ENCODE results near the gene KBTBD12. TPM values are rescaled to one million over a fixed set of nuclear protein-coding genes. Genes with fewer than 3 reads are reported as not detected.

KBTBD12 gene
- total RNA-seq, 1 donor from 2014 or later: 0.08 TPM

GRCh38 chr3:127929818-127930413 is 14.9 kb downstream of the KBTBD12 start:
- TF ChIP-seq, protein P1, sequence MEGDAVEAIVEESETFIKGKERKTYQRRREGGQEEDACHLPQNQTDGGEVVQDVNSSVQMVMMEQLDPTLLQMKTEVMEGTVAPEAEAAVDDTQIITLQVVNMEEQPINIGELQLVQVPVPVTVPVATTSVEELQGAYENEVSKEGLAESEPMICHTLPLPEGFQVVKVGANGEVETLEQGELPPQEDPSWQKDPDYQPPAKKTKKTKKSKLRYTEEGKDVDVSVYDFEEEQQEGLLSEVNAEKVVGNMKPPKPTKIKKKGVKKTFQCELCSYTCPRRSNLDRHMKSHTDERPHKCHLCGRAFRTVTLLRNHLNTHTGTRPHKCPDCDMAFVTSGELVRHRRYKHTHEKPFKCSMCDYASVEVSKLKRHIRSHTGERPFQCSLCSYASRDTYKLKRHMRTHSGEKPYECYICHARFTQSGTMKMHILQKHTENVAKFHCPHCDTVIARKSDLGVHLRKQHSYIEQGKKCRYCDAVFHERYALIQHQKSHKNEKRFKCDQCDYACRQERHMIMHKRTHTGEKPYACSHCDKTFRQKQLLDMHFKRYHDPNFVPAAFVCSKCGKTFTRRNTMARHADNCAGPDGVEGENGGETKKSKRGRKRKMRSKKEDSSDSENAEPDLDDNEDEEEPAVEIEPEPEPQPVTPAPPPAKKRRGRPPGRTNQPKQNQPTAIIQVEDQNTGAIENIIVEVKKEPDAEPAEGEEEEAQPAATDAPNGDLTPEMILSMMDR (IDR thresholded peaks at IDR 0.05; ENCODE audit: insufficient read depth, low read length, poor library complexity, severe bottlenecking): no peak
- Histone ChIP-seq H3K4me3 (ENCODE audit: low read depth, low read length) (no peak overlapping the region), H3K27me3 (ENCODE audit: control insufficient read depth, insufficient read depth, low read length) (no peaks in the 10 kb centered on the region), H3K36me3 (ENCODE audit: control insufficient read depth, insufficient read depth, low read length) (no peaks in the 10 kb centered on the region)
- DNase-seq (ENCODE audit: low read depth): no peak

GRCh38 chr3:127933396-127933795 is 18.4 kb downstream of the KBTBD12 start:
- DNase-seq (ENCODE audit: low read depth): no peak

DNA sequence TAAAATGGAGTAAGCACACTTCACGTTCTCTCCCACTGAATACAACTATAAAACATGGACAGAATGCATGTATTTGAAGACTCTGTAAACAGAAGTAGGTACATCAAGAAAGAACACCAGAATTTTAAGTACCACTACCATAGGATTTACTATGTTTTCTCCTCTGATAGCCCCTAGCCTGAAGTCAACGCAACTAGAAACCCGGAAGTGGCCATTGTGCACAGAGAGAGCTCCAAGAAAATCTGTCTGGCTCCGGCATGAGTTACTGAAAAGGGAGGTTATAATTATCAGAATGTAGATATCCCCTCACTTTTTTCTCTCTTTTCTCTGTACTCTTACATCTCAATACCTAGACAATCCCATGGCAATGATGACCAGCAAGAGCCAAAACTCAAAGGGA is 23.8 kb downstream of the KBTBD12 start:
- H3K36me3 ChIP-seq (ENCODE audit: control insufficient read depth, insufficient read depth, low read length): no peaks in the 10 kb centered on the region
- TF ChIP-seq, protein P1 (IDR thresholded peaks at IDR 0.05; ENCODE audit: insufficient read depth, low read length, poor library complexity, severe bottlenecking): no peak
- H3K27me3 ChIP-seq (ENCODE audit: control insufficient read depth, insufficient read depth, low read length): no peaks in the 10 kb centered on the region
- DNase-seq (ENCODE audit: low read depth): no peak
- H3K4me3 ChIP-seq (ENCODE audit: low read depth, low read length): no peak overlapping the region

More at GRCh38 chr3:127933396-127933795, 18.4 kb downstream of the KBTBD12 start:
- TF ChIP-seq, protein P1 (IDR thresholded peaks at IDR 0.05; ENCODE audit: insufficient read depth, low read length, poor library complexity, severe bottlenecking): no peak
- Histone ChIP-seq H3K36me3 (ENCODE audit: control insufficient read depth, insufficient read depth, low read length) (no peaks in the 10 kb centered on the region), H3K27me3 (ENCODE audit: control insufficient read depth, insufficient read depth, low read length) (no peaks in the 10 kb centered on the region), H3K4me3 (ENCODE audit: low read depth, low read length) (no peak overlapping the region)

- TF ChIP-seq, protein P1 (IDR thresholded peaks at IDR 0.05; ENCODE audit: insufficient read depth, low read length, poor library complexity, severe bottlenecking): no peak
- DNase-seq (ENCODE audit: low read depth): no peak
- H3K27me3 ChIP-seq (ENCODE audit: control insufficient read depth, insufficient read depth, low read length): no peaks in the 10 kb centered on the region
- H3K36me3 ChIP-seq (ENCODE audit: control insufficient read depth, insufficient read depth, low read length): no peaks in the 10 kb centered on the region
- no peak overlapping the region for H3K4me3 ChIP-seq (ENCODE audit: low read depth, low read length)
These were observed 25.1 kb downstream of the KBTBD12 start for GRCh38 chr3:127940116-127940515.

GRCh38 chr3:127942613-127943012 is 27.6 kb downstream of the KBTBD12 start:
- DNase-seq (ENCODE audit: low read depth): no peak
- H3K4me3 ChIP-seq (ENCODE audit: low read depth, low read length): no peak overlapping the region
- TF ChIP-seq, protein P1 (IDR thresholded peaks at IDR 0.05; ENCODE audit: insufficient read depth, low read length, poor library complexity, severe bottlenecking): no peak
- no peaks in the 10 kb centered on the region for H3K27me3 ChIP-seq (ENCODE audit: control insufficient read depth, insufficient read depth, low read length)
- no peaks in the 10 kb centered on the region for H3K36me3 ChIP-seq (ENCODE audit: control insufficient read depth, insufficient read depth, low read length)

DNA sequence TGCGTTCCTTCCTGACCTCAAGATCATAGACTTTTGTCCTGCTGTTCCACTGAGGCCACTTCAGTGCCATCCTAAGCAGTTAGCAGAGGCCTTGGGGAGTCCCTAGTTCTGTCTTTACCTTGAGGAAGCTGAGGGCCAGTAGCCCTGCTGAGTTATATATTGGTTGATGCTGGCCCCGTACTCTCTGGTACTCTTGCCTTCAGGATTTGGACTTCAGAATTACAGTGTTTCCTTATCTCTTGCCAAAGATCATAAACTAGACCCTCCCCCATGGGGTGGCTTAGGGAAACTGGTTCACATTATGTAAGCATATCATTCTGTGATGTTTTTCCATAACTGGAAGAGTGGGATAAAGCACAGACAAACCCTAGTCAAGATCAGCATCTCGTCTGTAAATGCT is 33.2 kb downstream of the KBTBD12 start:
- TF ChIP-seq, protein P1 (IDR thresholded peaks at IDR 0.05; ENCODE audit: insufficient read depth, low read length, poor library complexity, severe bottlenecking): no peak
- Histone ChIP-seq H3K4me3 (ENCODE audit: low read depth, low read length) (no peak overlapping the region), H3K36me3 (ENCODE audit: control insufficient read depth, insufficient read depth, low read length) (no peaks in the 10 kb centered on the region), H3K27me3 (ENCODE audit: control insufficient read depth, insufficient read depth, low read length) (no peaks in the 10 kb centered on the region)
- no peak for DNase-seq (ENCODE audit: low read depth)

Data from kidney epithelial cell (primary cell).